NCI-H1694 treated with DMSO at 0.1 percent for 48 hours (cell line): ENCODE measurements around the gene MAP3K7CL.

Source experiments
- DNase-seq: peaks from one replicate; lab custom pipeline; 2025; lab: John Stamatoyannopoulos, UW

Gene MAP3K7CL

GRCh38 chr21:29196670-29197191 is 66.3 kb downstream of the MAP3K7CL start:
- DNase-seq, result no peak

- no peak for DNase-seq
These were observed 70.7 kb downstream of the MAP3K7CL start for GRCh38 chr21:29201186-29201585.

- no peak for DNase-seq
These were observed 74.6 kb downstream of the MAP3K7CL start for GRCh38 chr21:29205009-29205408.

GRCh38 chr21:29205988-29206387 is 75.5 kb downstream of the MAP3K7CL start:
- DNase-seq, result no peak

- DNase-seq, result no peak
These were observed 76.0 kb downstream of the MAP3K7CL start for GRCh38 chr21:29206445-29206844.

- DNase-seq, result no peak
These were observed 76.8 kb downstream of the MAP3K7CL start for GRCh38 chr21:29207201-29207600.

- no peak for DNase-seq
These were observed 77.7 kb downstream of the MAP3K7CL start for GRCh38 chr21:29208044-29208681.

GRCh38 chr21:29208682-29209059 is 78.2 kb downstream of the MAP3K7CL start:
- no peak for DNase-seq

- no peak for DNase-seq
These were observed 79.3 kb downstream of the MAP3K7CL start for GRCh38 chr21:29209696-29210095.

- no peak for DNase-seq
These were observed 80.8 kb downstream of the MAP3K7CL start for GRCh38 chr21:29211205-29211604.

GRCh38 chr21:29212446-29212845 is 82.0 kb downstream of the MAP3K7CL start:
- DNase-seq, result no peak

- DNase-seq, result no peak
These were observed 83.3 kb downstream of the MAP3K7CL start for GRCh38 chr21:29213513-29214385.

- DNase-seq, result no peak
These were observed 85.3 kb downstream of the MAP3K7CL start for GRCh38 chr21:29215709-29216108.

- DNase-seq, result no peak
These were observed 87.4 kb downstream of the MAP3K7CL start for GRCh38 chr21:29217818-29218291.

- no peak for DNase-seq
These were observed 88.3 kb downstream of the MAP3K7CL start for GRCh38 chr21:29218749-29219148.

- DNase-seq, result no peak
These were observed 88.8 kb downstream of the MAP3K7CL start for GRCh38 chr21:29219165-29219770.

GRCh38 chr21:29221253-29221744 is 90.9 kb downstream of the MAP3K7CL start:
- DNase-seq, result no peak

GRCh38 chr21:29224006-29224405 is 93.6 kb downstream of the MAP3K7CL start:
- DNase-seq, result no peak
